HG03196 (cell line): Measurements from ENCODE around the gene PLEKHA7.
"Not testable (repeated sequence)": the region's sequence is repeated elsewhere in the genome, so short reads cannot be mapped to it uniquely, and the experiment has no call there.

Source experiments
- ATAC-seq: cut with Tn5 transposase; IDR thresholded peaks from one replicate; pipeline ENCODE4 v1.9.1; 2021; ENCODE audit not compliant: unreplicated experiment

Gene PLEKHA7

DNA sequence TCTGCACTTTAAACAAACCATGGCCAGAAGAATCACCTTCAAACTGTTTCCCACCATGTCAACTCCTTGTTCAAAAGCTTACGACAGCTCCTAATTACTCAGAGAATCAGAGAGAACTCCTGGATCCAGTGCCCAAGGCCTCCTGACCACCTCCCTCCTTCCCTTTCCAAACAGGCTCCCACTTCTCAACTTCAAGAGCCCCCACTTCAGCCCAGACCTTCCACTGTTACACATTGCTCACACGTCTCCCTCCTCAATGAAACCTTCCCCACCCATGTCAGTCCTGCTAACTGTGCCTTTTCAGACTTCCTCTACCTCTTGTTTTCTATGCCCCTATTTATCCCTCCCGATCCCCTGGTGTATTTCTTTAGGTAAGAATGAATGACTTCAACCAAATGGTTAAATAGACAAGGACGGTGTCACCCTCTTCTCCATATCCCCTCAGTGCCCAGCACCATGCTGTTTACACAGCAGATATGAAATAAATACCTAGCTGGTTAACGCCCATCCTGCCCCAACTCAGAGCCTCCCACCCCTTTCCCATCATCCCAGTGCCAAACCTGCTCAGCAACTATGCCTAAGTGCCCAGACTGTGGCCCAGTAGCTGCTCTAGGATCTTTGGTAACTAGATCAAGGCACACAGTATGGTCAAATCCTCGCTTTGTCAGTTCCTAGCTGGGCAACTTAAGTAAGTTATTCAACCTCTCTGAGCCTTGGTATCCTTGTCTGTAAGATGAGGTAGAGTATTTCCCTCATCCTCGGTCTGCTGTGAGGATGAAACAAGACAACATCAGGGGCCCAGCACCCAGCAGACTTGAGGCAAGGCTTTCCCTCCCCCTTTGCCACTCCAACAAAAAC lies 36.8 kb downstream of the PLEKHA7 start:
- no peak for ATAC-seq

GRCh38 chr11:16976379-16976778 lies 37.8 kb downstream of the PLEKHA7 start:
- no peak for ATAC-seq

DNA sequence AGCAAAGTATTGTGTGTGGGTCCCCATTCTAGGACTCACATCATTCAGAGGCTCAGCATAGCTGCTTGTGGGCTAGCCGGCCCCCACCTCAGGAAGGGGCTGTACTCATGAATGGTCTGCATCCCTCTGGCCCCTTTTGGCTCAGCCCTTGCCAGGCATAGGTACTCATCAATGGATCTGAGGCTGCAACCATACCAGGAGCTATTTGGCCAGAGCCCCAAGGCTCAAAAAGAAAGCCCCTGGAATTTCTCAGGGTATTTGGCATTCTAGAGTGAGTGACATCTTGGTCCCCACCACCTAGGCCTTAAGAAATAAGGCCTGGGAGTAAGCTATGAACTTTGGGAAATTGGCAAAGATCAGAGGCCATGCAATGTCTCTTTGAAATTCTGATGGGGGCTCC lies 38.3 kb downstream of the PLEKHA7 start:
- ATAC-seq: no peak

DNA sequence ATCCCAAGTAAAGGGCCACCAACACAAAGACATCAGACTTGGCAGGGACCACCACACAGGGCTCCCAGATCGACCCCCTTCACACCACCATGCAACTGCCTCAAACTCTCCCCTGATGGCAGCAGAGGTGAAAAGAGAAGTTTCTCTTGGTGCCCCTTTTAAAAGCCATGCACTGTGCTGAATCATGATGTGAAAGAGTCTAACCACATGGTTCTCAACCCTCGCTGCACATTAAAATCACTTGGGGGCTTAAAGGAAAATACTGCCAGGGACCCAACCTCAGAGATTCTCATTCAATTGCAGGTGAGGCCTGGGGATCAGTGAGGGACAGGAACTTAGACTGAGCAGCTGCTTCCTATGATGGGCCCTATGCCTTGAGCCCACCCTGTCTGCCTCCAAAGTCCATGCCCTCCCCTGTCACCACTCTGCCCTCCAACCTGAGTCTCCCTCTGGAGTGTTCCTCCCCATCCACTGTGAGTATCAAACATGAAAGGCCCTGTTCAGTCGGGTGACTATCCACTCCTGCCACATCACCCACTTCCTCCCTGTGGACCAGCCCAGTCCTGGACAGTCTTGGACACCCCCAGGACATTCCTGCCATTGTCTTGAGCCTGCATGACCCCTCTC lies 40.8 kb downstream of the PLEKHA7 start:
- no peak for ATAC-seq

GRCh38 chr11:16969010-16969999 lies 44.9 kb downstream of the PLEKHA7 start:
- ATAC-seq: no peak

- ATAC-seq: no peak
These were observed 46.0 kb downstream of the PLEKHA7 start for GRCh38 chr11:16968196-16968595.

DNA sequence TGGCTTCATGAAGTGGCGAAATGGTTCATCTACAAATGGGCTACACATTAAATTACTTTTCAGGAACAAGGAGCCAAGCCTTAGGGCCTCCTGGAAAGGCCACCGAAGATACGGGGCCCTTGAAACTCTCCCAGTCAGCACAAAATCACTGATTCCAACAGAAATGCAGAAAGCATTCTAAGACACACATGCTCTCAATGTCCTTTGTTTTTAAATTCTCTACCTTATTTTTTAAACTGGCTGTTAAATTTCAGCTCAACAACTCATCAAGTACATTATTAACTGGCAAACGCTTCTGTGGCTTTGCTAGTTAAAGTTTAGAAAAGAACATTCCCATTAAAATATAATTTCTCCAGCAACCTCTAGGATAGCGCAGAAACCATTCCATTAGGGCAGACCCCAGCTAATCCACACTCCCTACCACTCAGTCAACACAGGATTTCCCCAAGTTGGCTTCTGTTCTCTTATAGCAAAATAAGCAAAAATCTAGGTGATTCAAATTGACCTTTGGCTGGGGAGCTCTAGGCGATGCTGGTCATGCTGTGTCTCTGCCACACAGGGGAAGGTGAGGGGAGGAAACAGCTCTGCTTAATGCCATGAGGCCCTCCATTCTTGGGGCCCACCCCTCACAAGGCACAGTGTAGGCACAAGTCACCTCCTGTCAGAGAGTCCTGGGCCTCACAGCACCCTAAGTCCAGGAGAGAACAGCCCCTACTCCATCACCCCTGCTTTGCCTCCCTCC lies 47.1 kb downstream of the PLEKHA7 start:
- ATAC-seq: no peak

GRCh38 chr11:16964501-16964900 lies 49.7 kb downstream of the PLEKHA7 start:
- no peak for ATAC-seq

DNA sequence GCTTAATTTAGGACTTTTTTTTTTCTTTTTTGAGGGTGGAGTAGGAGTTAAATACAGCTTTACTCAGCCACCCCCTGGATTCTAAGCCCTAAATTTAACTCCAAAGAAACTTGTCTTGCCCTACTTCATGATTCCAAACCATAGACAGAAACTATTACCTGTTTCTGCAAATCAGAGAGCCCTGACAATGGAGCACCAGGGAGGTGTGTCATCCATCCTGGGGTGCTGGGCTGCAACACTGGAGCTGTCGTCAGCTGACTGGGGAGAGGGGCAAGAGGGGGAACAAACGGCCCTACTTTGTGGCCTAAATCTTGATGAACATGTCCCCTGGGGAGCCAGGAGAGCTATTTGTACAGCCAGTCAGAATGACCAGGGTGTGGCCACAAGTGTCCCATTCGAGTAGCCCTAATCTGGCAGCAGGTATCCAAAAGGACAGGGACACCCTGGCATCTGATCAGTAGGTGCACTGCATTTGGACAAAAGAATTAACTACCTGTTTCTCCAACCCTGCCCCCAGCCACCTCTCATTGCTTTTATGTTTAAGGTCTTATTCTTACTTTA lies 50.8 kb downstream of the PLEKHA7 start:
- no peak for ATAC-seq

- not testable (repeated sequence) for ATAC-seq
These were observed 51.6 kb downstream of the PLEKHA7 start for GRCh38 chr11:16962589-16962988.

GRCh38 chr11:16962146-16962545 lies 52.1 kb downstream of the PLEKHA7 start:
- no peak for ATAC-seq

DNA sequence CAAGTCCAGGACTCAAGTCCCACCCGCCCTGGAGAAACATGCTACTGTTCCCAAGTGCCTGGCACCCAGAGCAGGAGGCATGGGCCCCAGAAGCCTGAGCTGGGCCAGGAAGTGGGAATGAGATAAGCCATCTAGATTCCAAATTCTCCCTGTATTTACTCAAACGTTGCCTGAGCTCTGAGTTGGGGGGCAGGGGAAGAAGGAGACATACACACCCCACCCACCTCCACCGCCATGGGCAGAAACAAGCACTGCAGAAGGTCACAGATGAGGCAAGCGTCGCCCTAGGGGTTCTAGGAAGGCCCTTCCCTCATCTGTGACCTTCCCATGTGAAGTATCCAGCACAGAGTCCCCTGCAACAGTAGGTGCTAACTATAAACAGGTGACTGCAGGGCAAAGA lies 54.0 kb downstream of the PLEKHA7 start:
- ATAC-seq: no peak

DNA sequence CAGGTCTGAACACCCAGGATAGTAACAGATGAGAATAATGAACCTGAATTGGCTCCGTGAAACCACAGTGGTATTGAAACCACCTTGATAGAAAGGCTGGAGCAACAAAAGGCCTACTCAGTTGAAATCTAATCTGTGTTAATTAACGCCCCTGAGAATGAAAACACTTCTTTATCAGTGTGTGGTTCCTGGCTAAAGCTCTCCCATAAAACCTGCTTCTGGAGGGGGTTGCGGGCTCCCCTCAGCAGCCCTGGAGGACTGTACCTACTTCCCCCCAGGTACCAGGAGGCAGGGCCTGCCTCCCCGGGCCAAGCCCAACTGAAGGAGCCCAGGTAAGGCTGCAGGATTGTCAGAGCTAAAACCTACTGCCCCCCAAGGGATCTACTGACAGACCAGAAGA lies 54.6 kb downstream of the PLEKHA7 start:
- ATAC-seq: no peak

GRCh38 chr11:16958833-16959232 lies 55.4 kb downstream of the PLEKHA7 start:
- ATAC-seq: no peak

- ATAC-seq: no peak
These were observed 57.6 kb downstream of the PLEKHA7 start for GRCh38 chr11:16956538-16957153.

DNA sequence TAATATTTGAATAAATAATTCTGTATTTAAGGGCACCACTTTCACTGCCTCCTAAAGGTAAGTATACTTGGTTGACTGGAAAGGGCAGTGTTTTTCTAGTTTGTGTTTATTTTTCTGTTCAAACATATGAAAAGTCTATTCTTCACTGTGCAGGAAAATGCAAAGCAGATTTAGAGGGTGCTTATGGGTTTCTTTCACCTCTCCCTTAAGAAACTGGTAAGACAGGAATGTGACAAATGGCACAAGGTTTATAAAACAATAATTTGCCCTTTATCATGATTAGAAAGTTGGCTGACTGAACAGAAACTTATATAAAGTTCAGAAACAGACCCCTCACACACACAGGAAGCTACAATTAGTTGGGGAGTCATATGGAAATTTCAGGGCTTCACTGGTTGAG lies 60.6 kb downstream of the PLEKHA7 start:
- ATAC-seq: no peak

DNA sequence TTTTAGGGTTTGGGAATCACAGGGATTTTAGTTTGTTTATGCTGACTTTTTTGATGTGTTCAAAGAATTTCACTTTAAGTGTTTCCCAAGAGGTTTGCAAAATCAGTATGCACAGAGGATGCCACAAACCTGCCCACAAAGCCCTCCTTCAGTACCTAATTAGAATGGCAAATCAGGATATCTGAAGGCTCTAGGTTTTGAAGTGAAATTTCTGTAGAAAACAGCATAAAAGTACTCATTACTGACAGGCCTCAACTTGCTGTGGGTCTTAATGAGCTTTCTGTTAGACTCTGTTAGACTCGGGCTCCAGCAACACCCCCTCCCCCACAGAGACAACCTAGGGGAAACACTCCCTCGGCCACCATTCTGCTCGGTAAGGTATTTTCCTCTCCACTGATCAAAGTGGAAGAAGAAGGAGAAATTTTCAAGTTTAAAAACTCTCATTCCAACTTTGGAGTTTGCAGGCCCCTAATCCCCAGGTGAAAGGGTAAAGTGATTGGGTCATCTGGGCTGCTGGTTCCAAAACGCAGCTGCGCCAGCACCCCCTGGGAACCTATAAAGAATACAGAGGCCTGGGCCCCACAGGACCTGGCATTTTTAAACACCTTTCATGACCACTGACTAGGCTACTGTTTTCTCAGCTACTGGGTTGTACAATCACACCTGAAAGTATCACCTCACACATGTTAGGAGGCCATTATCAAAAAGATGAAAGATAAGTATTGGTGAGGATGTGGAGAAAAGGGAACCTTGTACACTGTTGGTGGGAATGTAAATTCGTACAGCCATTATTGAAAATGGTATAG lies 67.5 kb downstream of the PLEKHA7 start:
- ATAC-seq: peak; percentile 48

GRCh38 chr11:16945671-16946469 lies 68.3 kb downstream of the PLEKHA7 start:
- ATAC-seq: peak; percentile 85
